ENCODE data around the gene ITGAL.

ITGAL gene

DNA sequence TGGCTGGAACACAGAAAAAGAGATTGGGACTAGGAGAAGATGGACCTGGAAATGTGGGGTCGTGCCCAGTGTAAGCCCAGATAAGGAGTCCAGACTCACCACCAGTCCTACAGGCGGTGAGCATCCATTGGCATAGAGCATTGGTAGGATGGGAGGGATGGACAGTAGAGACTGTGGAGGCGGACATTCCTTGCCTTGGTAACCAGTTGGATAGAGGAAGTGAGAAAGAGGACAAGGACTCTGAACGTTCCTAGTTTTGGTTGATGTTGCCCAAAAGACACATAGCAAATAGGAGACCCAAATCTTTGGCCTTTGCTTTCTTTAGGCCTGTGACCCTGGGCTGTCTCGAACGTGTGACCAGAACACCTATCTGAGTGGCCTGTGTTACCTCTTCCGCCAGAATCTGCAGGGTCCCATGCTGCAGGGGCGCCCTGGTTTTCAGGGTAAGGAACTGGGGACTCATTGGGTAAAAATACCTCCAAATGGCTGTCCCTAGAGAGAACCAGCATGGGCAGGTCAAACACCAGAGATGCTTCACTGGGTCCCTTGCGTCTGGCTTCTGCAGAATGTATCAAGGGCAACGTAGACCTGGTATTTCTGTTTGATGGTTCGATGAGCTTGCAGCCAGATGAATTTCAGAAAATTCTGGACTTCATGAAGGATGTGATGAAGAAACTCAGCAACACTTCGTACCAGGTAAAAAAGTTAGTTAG is 6.4 kb downstream of the ITGAL start:
- no peak for DNase-seq (ENCODE audit: extremely low spot score)
- POLR2A ChIA-PET, result no interaction called here
- TF ChIP-seq ARNT (IDR thresholded peaks at IDR 0.05), result no peak
- TF ChIP-seq FOXA1 (IDR thresholded peaks at IDR 0.05), result no peak
- TF ChIP-seq NFRKB (IDR thresholded peaks at IDR 0.05), result no peak
- no peak for TF ChIP-seq FOXK2 (IDR thresholded peaks at IDR 0.05)
- TF ChIP-seq SP1 (IDR thresholded peaks at IDR 0.05), result no peak
- TF ChIP-seq SUZ12 (IDR thresholded peaks at IDR 0.05), result no peak
- no peak for TF ChIP-seq ELF4 (IDR thresholded peaks at IDR 0.05)
- no peak for TF ChIP-seq FOXM1 (IDR thresholded peaks at IDR 0.05; ENCODE audit: borderline replicate concordance)
- TF ChIP-seq HDGF (IDR thresholded peaks at IDR 0.05; ENCODE audit: borderline replicate concordance), result no peak
- no peak for TF ChIP-seq L3MBTL2 (conservative IDR thresholded peaks at IDR 0.05)
- TF ChIP-seq CTBP1 (IDR thresholded peaks at IDR 0.05; ENCODE audit: borderline replicate concordance), result no peak
- no peak for TF ChIP-seq ZNF384 (IDR thresholded peaks at IDR 0.05)
- TF ChIP-seq, protein P1, sequence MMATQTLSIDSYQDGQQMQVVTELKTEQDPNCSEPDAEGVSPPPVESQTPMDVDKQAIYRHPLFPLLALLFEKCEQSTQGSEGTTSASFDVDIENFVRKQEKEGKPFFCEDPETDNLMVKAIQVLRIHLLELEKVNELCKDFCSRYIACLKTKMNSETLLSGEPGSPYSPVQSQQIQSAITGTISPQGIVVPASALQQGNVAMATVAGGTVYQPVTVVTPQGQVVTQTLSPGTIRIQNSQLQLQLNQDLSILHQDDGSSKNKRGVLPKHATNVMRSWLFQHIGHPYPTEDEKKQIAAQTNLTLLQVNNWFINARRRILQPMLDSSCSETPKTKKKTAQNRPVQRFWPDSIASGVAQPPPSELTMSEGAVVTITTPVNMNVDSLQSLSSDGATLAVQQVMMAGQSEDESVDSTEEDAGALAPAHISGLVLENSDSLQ (IDR thresholded peaks at IDR 0.05), result no peak
- TF ChIP-seq BHLHE40 (IDR thresholded peaks at IDR 0.05; ENCODE audit: borderline replicate concordance), result no peak
- no peak for TF ChIP-seq TARDBP (IDR thresholded peaks at IDR 0.05)
- TF ChIP-seq LEF1 (IDR thresholded peaks at IDR 0.05; ENCODE audit: borderline replicate concordance), result no peak
- CTCF ChIA-PET, result no interaction called here

DNA sequence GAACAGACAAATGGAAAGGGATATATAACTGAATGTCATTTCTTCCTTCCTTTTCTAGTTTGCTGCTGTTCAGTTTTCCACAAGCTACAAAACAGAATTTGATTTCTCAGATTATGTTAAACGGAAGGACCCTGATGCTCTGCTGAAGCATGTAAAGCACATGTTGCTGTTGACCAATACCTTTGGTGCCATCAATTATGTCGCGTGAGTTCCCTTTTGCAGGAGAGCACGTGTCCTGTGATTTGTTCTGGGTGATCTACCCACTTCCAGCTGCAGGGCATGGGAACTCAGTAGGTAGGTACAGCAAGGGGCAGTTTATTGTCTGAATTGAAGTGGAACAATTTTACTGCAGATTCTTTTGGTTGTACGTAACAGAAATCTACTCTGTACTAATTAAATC is 8.8 kb downstream of the ITGAL start:
- TF ChIP-seq LEF1 (IDR thresholded peaks at IDR 0.05; ENCODE audit: borderline replicate concordance) (no peak), ARNT (IDR thresholded peaks at IDR 0.05) (no peak), CTBP1 (IDR thresholded peaks at IDR 0.05; ENCODE audit: borderline replicate concordance) (no peak), L3MBTL2 (conservative IDR thresholded peaks at IDR 0.05) (no peak), SP1 (IDR thresholded peaks at IDR 0.05) (no peak), FOXA1 (IDR thresholded peaks at IDR 0.05) (no peak), ZNF384 (IDR thresholded peaks at IDR 0.05) (no peak)
- DNase-seq (ENCODE audit: extremely low spot score), result no peak
- POLR2A ChIA-PET, result interaction anchor here (0.6 kb wide), 1 partner anchor 43 kb away, joined by 3 read pairs; no protein-coding TSS in a partner anchor
- CTCF ChIA-PET, result no interaction called here

DNA sequence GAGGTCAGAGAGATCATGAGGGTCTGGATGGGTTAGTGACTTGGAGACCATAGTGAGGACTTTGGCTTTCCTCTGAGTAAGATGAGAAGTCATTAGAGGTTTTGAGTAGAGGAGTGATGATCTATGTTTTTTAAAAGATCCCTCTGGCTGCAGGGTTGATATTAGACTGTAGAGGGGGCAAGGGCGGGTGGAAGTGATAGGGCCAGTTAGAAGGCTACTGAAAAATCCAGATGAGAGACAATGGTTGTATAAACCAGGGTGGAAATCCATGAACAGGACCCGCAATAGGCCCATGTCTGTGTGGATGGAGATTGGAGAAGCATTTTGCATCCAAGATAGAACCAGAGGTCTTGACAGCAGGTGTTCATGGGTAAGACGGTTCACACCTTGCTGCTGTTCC is 9.8 kb downstream of the ITGAL start:
- DNase-seq (ENCODE audit: extremely low spot score), result no peak
- no peak for TF ChIP-seq SUZ12 (IDR thresholded peaks at IDR 0.05)
- TF ChIP-seq FOXK2 (IDR thresholded peaks at IDR 0.05), result no peak
- no peak for TF ChIP-seq HDGF (IDR thresholded peaks at IDR 0.05; ENCODE audit: borderline replicate concordance)
- no peak for TF ChIP-seq FOXA1 (IDR thresholded peaks at IDR 0.05)
- TF ChIP-seq CTBP1 (IDR thresholded peaks at IDR 0.05; ENCODE audit: borderline replicate concordance), result no peak
- no peak for TF ChIP-seq ELF4 (IDR thresholded peaks at IDR 0.05)
- no peak for TF ChIP-seq TARDBP (IDR thresholded peaks at IDR 0.05)
- ChIA-PET POLR2A (interaction anchor here (0.8 kb wide), 1 partner anchor 46 kb away, joined by 3 read pairs; no protein-coding TSS in a partner anchor), CTCF (interaction anchor here (1.5 kb wide), 1 partner anchor 52 kb away, joined by 4 read pairs; the partner anchor contains the start of gene DCTPP1)

DNA sequence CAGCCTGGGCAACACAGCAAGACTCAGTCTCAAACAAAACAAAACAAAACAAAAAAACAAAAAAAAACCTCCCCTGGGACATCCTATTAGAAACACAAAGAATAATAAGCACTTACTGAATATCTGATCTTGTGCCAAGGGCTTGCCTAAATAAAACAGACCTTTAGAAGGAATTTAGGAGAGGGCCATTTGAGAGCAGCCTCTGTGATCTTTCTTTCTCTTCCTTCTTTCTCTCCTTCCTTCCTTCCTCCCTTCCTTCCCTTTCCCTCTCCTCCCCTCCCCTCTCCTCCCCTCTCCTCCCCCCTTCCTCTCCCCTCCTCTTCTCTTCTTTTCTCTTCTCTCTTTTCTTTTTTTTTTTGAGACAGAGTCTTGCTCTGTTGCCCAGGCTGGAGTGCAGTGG is 12.3 kb downstream of the ITGAL start:
- no peak for DNase-seq (ENCODE audit: extremely low spot score)
- ChIA-PET POLR2A (interaction anchor here (0.6 kb wide), 1 partner anchor 20 kb away, joined by 3 read pairs; no protein-coding TSS in a partner anchor), CTCF (no interaction called here)
- TF ChIP-seq FOXM1 (IDR thresholded peaks at IDR 0.05; ENCODE audit: borderline replicate concordance) (no peak), L3MBTL2 (conservative IDR thresholded peaks at IDR 0.05) (no peak), ARNT (IDR thresholded peaks at IDR 0.05) (no peak), ZNF384 (IDR thresholded peaks at IDR 0.05) (no peak), SP1 (IDR thresholded peaks at IDR 0.05) (no peak), SUZ12 (IDR thresholded peaks at IDR 0.05) (no peak), TARDBP (IDR thresholded peaks at IDR 0.05) (no peak), BHLHE40 (IDR thresholded peaks at IDR 0.05; ENCODE audit: borderline replicate concordance) (no peak), HDGF (IDR thresholded peaks at IDR 0.05; ENCODE audit: borderline replicate concordance) (no peak), CTBP1 (IDR thresholded peaks at IDR 0.05; ENCODE audit: borderline replicate concordance) (no peak), NFRKB (IDR thresholded peaks at IDR 0.05) (no peak), FOXA1 (IDR thresholded peaks at IDR 0.05) (no peak), ELF4 (IDR thresholded peaks at IDR 0.05) (no peak)
- TF ChIP-seq, protein P1 (IDR thresholded peaks at IDR 0.05), result no peak

DNA sequence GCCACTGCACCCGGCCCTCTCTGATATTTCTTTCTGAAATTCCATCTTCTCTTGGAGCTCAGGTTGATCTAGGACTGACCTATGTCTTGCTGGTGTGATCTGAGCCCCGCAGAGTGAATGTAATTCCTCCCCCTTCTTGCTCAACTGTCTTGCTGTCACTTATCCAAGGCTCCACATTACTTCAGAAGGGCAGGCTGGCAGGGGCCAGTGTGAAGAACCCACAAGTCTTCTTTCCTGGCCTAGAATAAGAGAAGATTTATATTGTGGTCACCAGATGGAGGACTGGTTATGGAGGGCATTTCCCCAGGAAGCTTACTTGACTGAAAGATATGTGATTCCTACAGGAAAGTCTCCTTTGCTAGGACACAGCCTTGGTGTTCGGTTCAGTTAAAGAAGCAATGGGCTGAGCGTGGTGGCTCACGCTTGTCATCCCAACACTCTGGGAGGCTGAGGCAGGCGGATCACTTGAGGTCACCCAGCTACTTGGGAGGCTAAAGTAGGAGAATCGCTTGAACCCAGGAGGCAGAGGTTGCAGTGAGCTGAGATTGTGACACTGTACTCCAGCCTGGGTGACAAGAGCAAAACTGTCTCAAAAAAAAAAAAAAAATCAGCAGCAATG is 13.4 kb downstream of the ITGAL start:
- ChIA-PET CTCF (interaction anchor here (0.6 kb wide), 1 partner anchor 18 kb away, joined by 4 read pairs; no protein-coding TSS in a partner anchor), POLR2A (no interaction called here)
- TF ChIP-seq FOXK2 (IDR thresholded peaks at IDR 0.05), result no peak
- TF ChIP-seq, protein P1 (IDR thresholded peaks at IDR 0.05), result no peak
- no peak for TF ChIP-seq ARNT (IDR thresholded peaks at IDR 0.05)
- TF ChIP-seq SP1 (IDR thresholded peaks at IDR 0.05), result no peak
- TF ChIP-seq LEF1 (IDR thresholded peaks at IDR 0.05; ENCODE audit: borderline replicate concordance), result no peak
- no peak for DNase-seq (ENCODE audit: extremely low spot score)
